ENCODE measurements around the gene FOXP1.

Gene FOXP1

DNA sequence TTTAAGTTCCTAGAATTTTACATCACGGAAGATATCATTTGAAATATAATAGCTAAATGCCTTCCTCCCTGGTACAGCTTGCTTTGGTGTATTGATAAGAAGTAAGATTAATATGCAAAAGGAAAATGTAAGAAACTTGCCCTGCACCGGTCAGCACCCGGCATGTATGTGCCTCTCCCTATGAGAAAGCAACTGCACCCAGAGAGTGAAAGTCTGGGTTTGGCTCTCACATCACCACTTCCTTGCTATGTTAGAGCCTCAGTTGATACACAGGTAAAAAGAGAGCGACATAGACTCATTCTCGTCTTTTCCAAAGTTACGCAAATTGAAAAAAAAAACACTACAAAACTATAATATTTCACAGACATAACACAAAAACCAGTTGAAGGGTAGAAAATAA lies 96.7 kb downstream of the FOXP1 start:
- TF ChIP-seq, protein P1, sequence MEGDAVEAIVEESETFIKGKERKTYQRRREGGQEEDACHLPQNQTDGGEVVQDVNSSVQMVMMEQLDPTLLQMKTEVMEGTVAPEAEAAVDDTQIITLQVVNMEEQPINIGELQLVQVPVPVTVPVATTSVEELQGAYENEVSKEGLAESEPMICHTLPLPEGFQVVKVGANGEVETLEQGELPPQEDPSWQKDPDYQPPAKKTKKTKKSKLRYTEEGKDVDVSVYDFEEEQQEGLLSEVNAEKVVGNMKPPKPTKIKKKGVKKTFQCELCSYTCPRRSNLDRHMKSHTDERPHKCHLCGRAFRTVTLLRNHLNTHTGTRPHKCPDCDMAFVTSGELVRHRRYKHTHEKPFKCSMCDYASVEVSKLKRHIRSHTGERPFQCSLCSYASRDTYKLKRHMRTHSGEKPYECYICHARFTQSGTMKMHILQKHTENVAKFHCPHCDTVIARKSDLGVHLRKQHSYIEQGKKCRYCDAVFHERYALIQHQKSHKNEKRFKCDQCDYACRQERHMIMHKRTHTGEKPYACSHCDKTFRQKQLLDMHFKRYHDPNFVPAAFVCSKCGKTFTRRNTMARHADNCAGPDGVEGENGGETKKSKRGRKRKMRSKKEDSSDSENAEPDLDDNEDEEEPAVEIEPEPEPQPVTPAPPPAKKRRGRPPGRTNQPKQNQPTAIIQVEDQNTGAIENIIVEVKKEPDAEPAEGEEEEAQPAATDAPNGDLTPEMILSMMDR (IDR thresholded peaks at IDR 0.05; ENCODE audit: unreplicated experiment in 3 of 3), result no peak
- Mint-ChIP-seq H3K36me3 (ENCODE audit: low read depth) (peaks cover 34% of the 10 kb centered on the region), H3K27me3 (ENCODE audit: low read depth) (peaks cover 2% of the 10 kb centered on the region), H3K27ac (no peak overlapping the region), H3K4me3 (no peak overlapping the region), H3K9me3 (peaks cover 10% of the 10 kb centered on the region), H3K4me1 (no peaks in the 10 kb centered on the region)

DNA sequence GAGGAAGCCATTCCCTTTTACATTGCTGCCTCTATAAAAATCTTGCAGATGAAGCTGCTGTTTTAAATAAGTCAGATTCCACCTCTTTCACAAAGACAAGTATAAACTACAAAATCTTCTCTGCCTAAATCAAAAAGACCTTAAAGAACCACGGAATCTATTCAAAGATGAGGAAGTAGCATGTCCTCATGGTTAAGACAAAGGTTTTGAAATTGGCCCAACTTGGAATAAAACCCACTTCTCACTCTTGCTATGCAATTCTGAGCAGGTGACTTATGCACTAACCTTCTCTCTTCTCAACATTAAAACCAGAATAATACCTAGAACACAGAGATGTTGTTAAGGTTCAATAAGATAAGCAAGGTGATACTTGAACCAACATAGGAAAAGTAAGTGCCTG lies 97.6 kb downstream of the FOXP1 start:
- no peak overlapping the region for H3K4me3 Mint-ChIP-seq
- H3K4me1 Mint-ChIP-seq, result no peaks in the 10 kb centered on the region
- peaks cover 3% of the 10 kb centered on the region for H3K9me3 Mint-ChIP-seq
- H3K27ac Mint-ChIP-seq, result no peak overlapping the region
- H3K27me3 Mint-ChIP-seq (ENCODE audit: low read depth), result peaks cover 4% of the 10 kb centered on the region
- TF ChIP-seq, protein P1 (IDR thresholded peaks at IDR 0.05; ENCODE audit: unreplicated experiment in 3 of 3), result no peak
- H3K36me3 Mint-ChIP-seq (ENCODE audit: low read depth), result peaks cover 25% of the 10 kb centered on the region

DNA sequence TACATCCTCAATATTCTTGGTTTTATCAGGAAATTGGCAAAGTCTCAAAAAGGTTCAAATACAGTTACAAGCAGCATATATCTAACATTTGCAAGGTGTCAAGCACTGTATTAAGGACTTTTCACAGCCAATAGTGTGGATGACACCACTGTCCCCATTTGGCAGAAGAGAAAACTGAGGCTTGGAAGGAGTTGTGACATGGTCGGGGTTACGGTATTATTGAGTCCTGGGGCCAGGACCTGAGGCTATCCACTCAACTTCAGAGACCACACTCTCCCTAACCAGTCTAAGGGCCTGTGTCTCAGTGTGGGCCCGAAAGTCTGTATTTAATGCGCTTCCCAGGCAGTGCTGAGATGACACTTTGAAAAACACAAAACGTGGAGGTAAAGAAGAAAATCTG lies 99.1 kb downstream of the FOXP1 start:
- H3K27me3 Mint-ChIP-seq (ENCODE audit: low read depth), result peaks cover 4% of the 10 kb centered on the region
- H3K9me3 Mint-ChIP-seq, result no peaks in the 10 kb centered on the region

GRCh38 chr3:71484047-71484446 lies 99.5 kb downstream of the FOXP1 start:
- TF ChIP-seq, protein P1 (IDR thresholded peaks at IDR 0.05; ENCODE audit: unreplicated experiment in 3 of 3), result no peak
- Mint-ChIP-seq H3K4me1 (no peaks in the 10 kb centered on the region), H3K27ac (no peak overlapping the region), H3K9me3 (no peaks in the 10 kb centered on the region), H3K36me3 (ENCODE audit: low read depth) (peaks cover 8% of the 10 kb centered on the region), H3K4me3 (no peak overlapping the region), H3K27me3 (ENCODE audit: low read depth) (peaks cover 4% of the 10 kb centered on the region)

More for the DNA sequence above, 99.1 kb downstream of the FOXP1 start:
- no peaks in the 10 kb centered on the region for H3K4me1 Mint-ChIP-seq
- TF ChIP-seq, protein P1 (IDR thresholded peaks at IDR 0.05; ENCODE audit: unreplicated experiment in 3 of 3), result no peak
- H3K36me3 Mint-ChIP-seq (ENCODE audit: low read depth), result peaks cover 12% of the 10 kb centered on the region
- no peak overlapping the region for H3K4me3 Mint-ChIP-seq
- H3K27ac Mint-ChIP-seq, result no peak overlapping the region

GRCh38 chr3:71482771-71483170 lies 100.8 kb downstream of the FOXP1 start:
- H3K27ac Mint-ChIP-seq, result no peak overlapping the region
- no peaks in the 10 kb centered on the region for H3K9me3 Mint-ChIP-seq
- no peaks in the 10 kb centered on the region for H3K4me1 Mint-ChIP-seq
- TF ChIP-seq, protein P1 (IDR thresholded peaks at IDR 0.05; ENCODE audit: unreplicated experiment in 3 of 3), result no peak
- peaks cover 4% of the 10 kb centered on the region for H3K27me3 Mint-ChIP-seq (ENCODE audit: low read depth)
- peaks cover 4% of the 10 kb centered on the region for H3K36me3 Mint-ChIP-seq (ENCODE audit: low read depth)
- no peak overlapping the region for H3K4me3 Mint-ChIP-seq

GRCh38 chr3:71478568-71478967 lies 105.0 kb downstream of the FOXP1 start:
- H3K4me1 Mint-ChIP-seq, result no peaks in the 10 kb centered on the region
- H3K36me3 Mint-ChIP-seq (ENCODE audit: low read depth), result peaks cover 29% of the 10 kb centered on the region
- no peak overlapping the region for H3K4me3 Mint-ChIP-seq
- TF ChIP-seq, protein P1 (IDR thresholded peaks at IDR 0.05; ENCODE audit: unreplicated experiment in 3 of 3), result no peak
- no peak overlapping the region for H3K27ac Mint-ChIP-seq
- H3K9me3 Mint-ChIP-seq, result peaks cover 14% of the 10 kb centered on the region
- H3K27me3 Mint-ChIP-seq (ENCODE audit: low read depth), result peaks cover 9% of the 10 kb centered on the region
